Esophagus squamous epithelium (tissue), 5 donors: Measurements from ENCODE around the gene EOLA1. TPM values are rescaled to one million over a fixed set of nuclear protein-coding genes. Genes with fewer than 3 reads are reported as not detected.
"Not testable (repeated sequence)": the region's sequence is repeated elsewhere in the genome, so short reads cannot be mapped to it uniquely, and the experiment has no call there.

ENCODE experiments used
- DNase-seq: peaks from one replicate; lab custom pipeline; 2025; lab: John Stamatoyannopoulos, UW
- H3K27ac ChIP-seq, 4 donors: fragments of 200-600 bp; sonication (generic); one replicate each; pipeline ENCODE4 v1.5.1; 2016 to 2019; ENCODE audit warnings: mild to moderate bottlenecking in 1 of 4
- H3K27me3 ChIP-seq, 4 donors: fragments of 200-600 bp; sonication (generic); 1 replicate in 3 of 4; 2 replicates in 1 of 4; pipeline versions ENCODE4 v1.5.1 to v1.6.0; 2017 to 2021; ENCODE audit warnings: antibody characterized with exemption in 1 of 4
- H3K36me3 ChIP-seq, 3 donors: fragments of 200-600 bp; sonication (generic); one replicate each; pipeline ENCODE4 v1.5.1; 2016 to 2019
- H3K4me1 ChIP-seq, 3 donors: fragments of 200-600 bp; sonication (generic); one replicate each; pipeline ENCODE4 v1.5.1; 2017 to 2019
- H3K4me3 ChIP-seq, 4 donors: fragments of 200-600 bp; sonication (generic); 1 replicate in 3 of 4; 2 replicates in 1 of 4; pipeline ENCODE4 v1.5.1; 2016 to 2019; ENCODE audit warnings: mild to moderate bottlenecking in 2 of 4, moderate library complexity in 1 of 4
- H3K9me3 ChIP-seq, 3 donors: fragments of 200-600 bp; sonication (generic); one replicate each; pipeline ENCODE4 v1.5.1; 2016 to 2019
- POLR2A ChIP-seq, 4 donors: fragments of 450-650 bp; IDR thresholded peaks; one replicate each; pipeline ENCODE4 v1.6.1; 2017; ENCODE audit warnings: antibody characterized with exemption in 4 of 4, mild to moderate bottlenecking in 4 of 4, moderate library complexity in 3 of 4
- WGBS, 2 donors: methylation state at CpG; one replicate each; pipeline ENCODE4 v1.1.5; 2018; 5-methylcytosine and 5-hydroxymethylcytosine counted together
- intact Hi-C: fragments of 100-400 bp; cut with DNase I; formaldehyde crosslinking; loops from one replicate; pipeline ENCODE4 v1.15.0; 2022
- total RNA-seq, 4 donors: library from RNA; depleted of rRNA; stranded (reverse); fragments of >200 nt; gene quantifications; one replicate each; pipeline ENCODE4 v1.1.0, GENCODE V29; 2016
- TF ChIP-seq, protein P1 (sequence below), 6 experiments: fragments of 450-650 bp in 4 of 6; fragments of 200-600 bp in 2 of 6; sonication (generic) in 2 of 6; IDR thresholded peaks; one replicate each; pipeline ENCODE4 v1.5.1; 2016 to 2019; ENCODE audit warnings: antibody characterized with exemption in 6 of 6, mild to moderate bottlenecking in 4 of 6, moderate library complexity in 4 of 6
- donor health status: DM: yes; HTN: yes; CAD: no.

The EOLA1 gene
- total RNA-seq, 4 donors from 2014 or later: 9.0 to 15.1 (median 12.1) TPM

DNA sequence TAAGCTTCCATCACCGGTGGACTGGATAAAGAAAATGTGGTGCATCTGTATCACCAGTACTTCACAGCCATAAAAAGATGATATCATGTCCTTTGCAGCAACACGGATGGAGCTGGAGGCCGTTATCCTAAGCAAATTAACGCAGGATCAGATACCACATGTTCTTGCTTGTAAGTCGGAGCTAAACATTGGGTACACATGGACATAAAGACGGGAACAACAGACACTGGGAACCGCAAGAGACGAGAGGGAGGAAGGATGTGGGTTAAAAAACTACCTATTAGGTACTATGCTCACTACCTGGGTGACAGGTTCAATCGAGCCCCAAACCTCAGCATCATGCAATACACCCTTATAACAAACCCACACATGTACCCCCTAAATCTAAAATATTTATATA lies 19.4 kb upstream of the EOLA1 start:
- no peak for TF ChIP-seq POLR2A (IDR thresholded peaks at IDR 0.05)
- TF ChIP-seq, protein P1, sequence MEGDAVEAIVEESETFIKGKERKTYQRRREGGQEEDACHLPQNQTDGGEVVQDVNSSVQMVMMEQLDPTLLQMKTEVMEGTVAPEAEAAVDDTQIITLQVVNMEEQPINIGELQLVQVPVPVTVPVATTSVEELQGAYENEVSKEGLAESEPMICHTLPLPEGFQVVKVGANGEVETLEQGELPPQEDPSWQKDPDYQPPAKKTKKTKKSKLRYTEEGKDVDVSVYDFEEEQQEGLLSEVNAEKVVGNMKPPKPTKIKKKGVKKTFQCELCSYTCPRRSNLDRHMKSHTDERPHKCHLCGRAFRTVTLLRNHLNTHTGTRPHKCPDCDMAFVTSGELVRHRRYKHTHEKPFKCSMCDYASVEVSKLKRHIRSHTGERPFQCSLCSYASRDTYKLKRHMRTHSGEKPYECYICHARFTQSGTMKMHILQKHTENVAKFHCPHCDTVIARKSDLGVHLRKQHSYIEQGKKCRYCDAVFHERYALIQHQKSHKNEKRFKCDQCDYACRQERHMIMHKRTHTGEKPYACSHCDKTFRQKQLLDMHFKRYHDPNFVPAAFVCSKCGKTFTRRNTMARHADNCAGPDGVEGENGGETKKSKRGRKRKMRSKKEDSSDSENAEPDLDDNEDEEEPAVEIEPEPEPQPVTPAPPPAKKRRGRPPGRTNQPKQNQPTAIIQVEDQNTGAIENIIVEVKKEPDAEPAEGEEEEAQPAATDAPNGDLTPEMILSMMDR (IDR thresholded peaks at IDR 0.05): no peak
- no peaks in the 10 kb centered on the region for H3K36me3 ChIP-seq
- WGBS, 2 donors: 46 to 66% methylated on average over 9 of the region's 9 CpGs

DNA sequence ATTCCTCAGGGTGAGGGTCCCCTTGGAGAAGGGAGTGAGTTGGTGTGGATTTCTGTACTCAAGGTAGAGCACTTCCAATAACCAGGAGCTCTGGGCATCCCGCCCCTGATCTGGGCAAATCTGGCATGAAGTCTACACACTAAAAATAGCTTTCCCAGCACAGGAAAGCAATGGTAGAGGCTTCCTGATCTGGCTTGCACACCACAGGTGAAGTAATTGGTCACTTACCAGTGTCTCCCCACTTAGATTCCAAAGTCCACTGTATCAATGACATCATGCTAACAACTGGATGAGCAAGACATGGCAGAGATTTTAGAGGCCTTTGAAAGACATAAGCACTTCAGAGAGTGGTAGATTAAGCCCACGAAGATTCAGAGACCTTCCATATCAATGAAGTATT lies 17.9 kb upstream of the EOLA1 start:
- DNase-seq: no peak
- TF ChIP-seq POLR2A (IDR thresholded peaks at IDR 0.05): no peak
- TF ChIP-seq, protein P1 (IDR thresholded peaks at IDR 0.05): no peak
- Histone ChIP-seq H3K27me3 (no peaks in the 10 kb centered on the region), H3K4me3 (no peak overlapping the region), H3K27ac (no peak overlapping the region), H3K4me1 (peaks cover 0 to 13% (median 0%) of the 10 kb centered on the region in 3 donors), H3K36me3 (no peaks in the 10 kb centered on the region), H3K9me3 (no peaks in the 10 kb centered on the region)
- intact Hi-C loops: no loop called here
- WGBS, 2 donors: 33 to 67% methylated on average over 1 of the region's 2 CpGs

More for the DNA sequence above, 19.4 kb upstream of the EOLA1 start:
- no peak overlapping the region for H3K4me3 ChIP-seq
- peaks cover 0 to 13% (median 0%) of the 10 kb centered on the region in 3 donors for H3K4me1 ChIP-seq
- DNase-seq: no peak
- H3K9me3 ChIP-seq: no peaks in the 10 kb centered on the region
- H3K27ac ChIP-seq: no peak overlapping the region
- intact Hi-C loops: no loop called here
- no peaks in the 10 kb centered on the region for H3K27me3 ChIP-seq

DNA sequence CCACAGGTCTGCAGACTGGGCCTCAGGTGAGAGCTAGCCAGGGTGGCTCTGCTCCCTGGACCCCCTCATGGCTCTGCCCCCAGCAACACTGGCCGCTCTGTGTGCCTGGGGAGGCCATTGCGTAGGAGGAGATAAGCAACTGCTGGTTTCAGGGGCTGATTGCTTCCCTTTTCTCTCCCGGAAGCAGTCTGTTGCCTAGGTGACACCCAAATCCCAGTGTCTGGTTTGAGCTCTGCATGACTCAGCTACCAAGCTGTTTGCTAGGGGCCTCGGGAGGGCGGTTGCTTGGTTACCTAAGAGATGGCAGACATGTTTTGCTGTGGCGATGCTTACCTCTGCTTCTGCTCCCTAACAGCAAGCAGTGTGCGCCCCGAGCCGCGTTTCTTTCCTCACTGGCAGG lies 15.4 kb upstream of the EOLA1 start:
- H3K4me1 ChIP-seq, H3K27me3 ChIP-seq, H3K4me3 ChIP-seq, H3K9me3 ChIP-seq, DNase-seq, intact Hi-C loops, H3K36me3 ChIP-seq: not testable (repeated sequence)
- H3K27ac ChIP-seq: peak overlapping the region in 1 of 4 donors; percentile 39
- no CpG with 5 or more reads among the region's 10 CpGs for WGBS, 2 donors

DNA sequence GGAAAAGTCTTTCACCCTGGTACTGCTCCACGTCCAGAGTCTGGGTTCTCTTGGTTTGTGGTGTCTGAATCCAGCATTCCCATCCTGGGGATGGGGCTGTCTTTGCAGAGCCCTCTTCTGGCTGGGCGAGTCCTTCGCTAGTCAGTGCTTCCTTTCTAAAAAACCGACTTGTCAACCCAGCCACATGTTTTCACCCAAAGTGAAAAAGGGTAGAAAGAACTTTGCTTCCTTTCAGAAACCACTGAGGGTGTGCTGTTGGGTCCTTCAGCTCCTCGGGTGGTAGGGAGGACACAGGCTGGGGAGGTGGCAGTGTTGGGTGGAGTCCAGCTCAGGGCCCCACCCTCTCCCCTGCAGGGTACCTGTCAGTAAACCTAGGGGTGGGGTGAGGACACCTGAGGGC lies 14.9 kb upstream of the EOLA1 start:
- WGBS, 2 donors: 80% methylated on average over 2 of the region's 5 CpGs; no CpG with 5 or more reads in 1 of the 2 donors
- H3K36me3 ChIP-seq, H3K4me1 ChIP-seq, intact Hi-C loops, H3K27me3 ChIP-seq, H3K4me3 ChIP-seq, DNase-seq, H3K9me3 ChIP-seq: not testable (repeated sequence)
- H3K27ac ChIP-seq: peak overlapping the region in 1 of 4 donors; percentile 28

DNA sequence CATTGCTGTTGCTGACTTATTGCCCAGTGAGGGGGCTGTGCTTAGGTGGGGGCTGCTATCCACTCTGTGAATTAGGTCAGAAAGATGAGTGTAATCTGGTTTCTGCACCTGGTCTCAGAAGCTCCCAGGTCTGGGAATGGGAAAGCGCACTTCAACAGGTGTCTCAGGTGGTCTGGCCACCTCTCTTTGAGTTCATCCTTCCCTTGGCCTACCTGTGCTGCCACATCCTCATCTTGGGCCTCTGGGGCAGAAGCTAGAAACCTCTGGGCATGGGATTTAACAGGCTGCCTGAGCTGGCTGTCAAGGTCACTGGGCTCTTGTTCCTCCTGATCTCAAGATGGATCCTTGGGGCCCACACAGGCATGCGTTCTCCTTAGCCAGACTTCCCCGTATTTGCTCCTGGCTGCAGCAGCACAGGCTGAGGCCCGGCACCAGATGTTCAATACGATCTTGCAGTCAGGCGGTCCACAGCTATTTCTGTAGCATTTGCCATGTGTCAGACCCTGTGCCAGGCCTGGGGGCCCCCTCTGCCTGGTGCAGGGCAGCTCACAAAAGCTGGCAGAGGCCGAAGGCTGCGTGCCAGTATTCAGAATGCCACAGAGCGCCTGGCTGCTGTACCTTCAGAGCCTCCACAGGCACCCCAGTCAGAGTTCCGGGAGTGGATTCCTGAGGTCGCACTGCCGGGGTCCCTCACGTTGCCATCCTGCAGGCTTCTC lies 14.3 kb upstream of the EOLA1 start:
- intact Hi-C loops, H3K27me3 ChIP-seq, H3K4me3 ChIP-seq, H3K9me3 ChIP-seq, H3K36me3 ChIP-seq, DNase-seq, H3K4me1 ChIP-seq: not testable (repeated sequence)
- WGBS, 2 donors: 90 to 96% methylated on average over 2 to 3 of the region's 13 CpGs
- peak overlapping the region in 1 of 4 donors; percentile 26 for H3K27ac ChIP-seq

DNA sequence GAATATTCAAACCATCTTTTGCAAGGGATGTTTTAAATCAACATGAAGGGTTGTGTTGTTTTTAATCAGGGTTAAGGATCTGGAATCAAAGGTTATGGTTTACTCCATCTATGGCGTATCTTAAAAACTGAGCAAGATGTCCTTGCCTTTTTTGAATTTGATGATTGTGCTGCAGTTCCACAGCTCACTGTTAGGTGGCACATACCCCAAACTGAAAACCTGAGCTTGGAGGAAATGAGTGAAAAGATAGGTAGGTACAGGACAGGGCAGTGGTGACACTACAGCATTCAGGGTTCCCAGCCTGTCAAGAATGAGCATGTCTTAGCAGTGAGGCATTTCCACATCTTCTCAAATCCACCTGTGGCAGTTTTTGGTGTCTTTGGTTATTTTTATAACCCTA lies 13.1 kb upstream of the EOLA1 start:
- Histone ChIP-seq H3K4me3 (no peak overlapping the region), H3K27ac (no peak overlapping the region), H3K27me3 (no peaks in the 10 kb centered on the region), H3K9me3 (no peaks in the 10 kb centered on the region), H3K36me3 (peaks cover 0 to 15% (median 0%) of the 10 kb centered on the region in 3 donors), H3K4me1 (peaks cover 0 to 5% (median 0%) of the 10 kb centered on the region in 3 donors)
- DNase-seq: no peak
- WGBS, 2 donors: 36 to 67% methylated on average over 1 of the region's 1 CpG
- intact Hi-C loops: no loop called here
- TF ChIP-seq POLR2A (IDR thresholded peaks at IDR 0.05): no peak
- TF ChIP-seq, protein P1 (IDR thresholded peaks at IDR 0.05): peak in 5 of 6 experiments; percentile 25 to 61 (median 48)
